ENCODE measurements around the gene KRT36.

DNA sequence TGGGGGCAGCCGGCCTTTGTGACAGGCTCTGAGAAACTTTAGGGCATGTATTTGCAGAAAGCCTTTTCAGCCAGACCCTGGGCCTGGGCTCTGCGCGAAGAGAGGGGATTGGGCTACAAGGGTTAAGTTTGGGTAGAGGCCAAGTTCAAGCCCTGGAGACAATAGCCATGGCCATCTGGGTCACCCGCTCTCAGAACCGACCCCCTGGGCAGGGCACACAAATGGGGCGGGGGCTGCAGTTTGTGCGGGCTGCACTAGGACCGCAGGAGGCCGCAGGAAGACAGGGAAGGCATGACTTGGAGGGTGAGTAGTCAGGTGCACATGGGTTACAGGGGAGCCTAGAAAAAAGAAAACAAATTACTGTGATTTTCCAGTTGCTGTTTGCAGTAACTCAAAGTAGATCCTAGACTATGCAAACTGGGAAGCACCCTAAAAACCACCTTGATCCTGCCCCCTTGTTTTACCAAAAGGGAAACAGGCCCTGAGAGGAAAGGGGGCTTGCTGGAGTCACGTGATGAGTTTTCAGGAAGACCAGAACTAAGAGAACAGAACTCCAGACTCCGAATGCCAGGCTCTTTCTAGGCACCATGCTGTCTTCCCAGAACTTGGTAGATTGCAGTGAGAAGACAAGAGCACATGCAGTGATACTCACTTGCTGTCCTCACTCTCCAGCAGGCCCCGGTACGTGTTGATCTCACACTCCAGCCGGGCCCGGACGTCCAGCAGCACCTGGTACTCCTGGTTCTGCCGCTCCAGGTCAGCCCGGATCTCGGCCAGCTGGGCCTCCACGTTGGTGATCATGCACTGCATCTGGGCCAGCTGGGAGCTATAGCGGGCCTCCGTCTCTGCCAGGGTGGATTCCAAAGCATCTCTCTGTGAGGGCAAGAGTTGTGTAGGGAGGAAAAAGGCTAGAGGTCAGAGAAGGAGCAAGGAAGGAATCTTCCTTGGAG is 12.6 kb downstream of the KRT36 start:
- TF ChIP-seq, protein P1, sequence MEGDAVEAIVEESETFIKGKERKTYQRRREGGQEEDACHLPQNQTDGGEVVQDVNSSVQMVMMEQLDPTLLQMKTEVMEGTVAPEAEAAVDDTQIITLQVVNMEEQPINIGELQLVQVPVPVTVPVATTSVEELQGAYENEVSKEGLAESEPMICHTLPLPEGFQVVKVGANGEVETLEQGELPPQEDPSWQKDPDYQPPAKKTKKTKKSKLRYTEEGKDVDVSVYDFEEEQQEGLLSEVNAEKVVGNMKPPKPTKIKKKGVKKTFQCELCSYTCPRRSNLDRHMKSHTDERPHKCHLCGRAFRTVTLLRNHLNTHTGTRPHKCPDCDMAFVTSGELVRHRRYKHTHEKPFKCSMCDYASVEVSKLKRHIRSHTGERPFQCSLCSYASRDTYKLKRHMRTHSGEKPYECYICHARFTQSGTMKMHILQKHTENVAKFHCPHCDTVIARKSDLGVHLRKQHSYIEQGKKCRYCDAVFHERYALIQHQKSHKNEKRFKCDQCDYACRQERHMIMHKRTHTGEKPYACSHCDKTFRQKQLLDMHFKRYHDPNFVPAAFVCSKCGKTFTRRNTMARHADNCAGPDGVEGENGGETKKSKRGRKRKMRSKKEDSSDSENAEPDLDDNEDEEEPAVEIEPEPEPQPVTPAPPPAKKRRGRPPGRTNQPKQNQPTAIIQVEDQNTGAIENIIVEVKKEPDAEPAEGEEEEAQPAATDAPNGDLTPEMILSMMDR (IDR thresholded peaks at IDR 0.05), result no peak
- no peak for TF ChIP-seq POLR2A (IDR thresholded peaks at IDR 0.05)
